ENCODE data around the gene DHRSX.
"Not testable (repeated sequence)": the region's sequence is repeated elsewhere in the genome, so short reads cannot be mapped to it uniquely, and the experiment has no call there.

GRCh38 chrX:2211667-2212066 is 289.1 kb downstream of the DHRSX start:
- TF ChIP-seq HOXA7 (CRISPR knock-in tag; IDR thresholded peaks at IDR 0.05); CHD4 (IDR thresholded peaks at IDR 0.05; ENCODE audit: borderline replicate concordance); RAD21 (conservative IDR thresholded peaks at IDR 0.05 in 1 of 2, IDR thresholded peaks at IDR 0.05 in 1 of 2); CTCF (IDR thresholded peaks at IDR 0.05); POLR2A (IDR thresholded peaks at IDR 0.05; ENCODE audit: low read length); JUNB (IDR thresholded peaks at IDR 0.05): not testable (repeated sequence)
- TF ChIP-seq, protein P1, sequence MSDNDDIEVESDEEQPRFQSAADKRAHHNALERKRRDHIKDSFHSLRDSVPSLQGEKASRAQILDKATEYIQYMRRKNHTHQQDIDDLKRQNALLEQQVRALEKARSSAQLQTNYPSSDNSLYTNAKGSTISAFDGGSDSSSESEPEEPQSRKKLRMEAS (IDR thresholded peaks at IDR 0.05), result not testable (repeated sequence)

Data from A549 (cell line).